PC-9 (cell line): ENCODE measurements around the gene PANK2. TPM values are rescaled to one million over a fixed set of nuclear protein-coding genes. Genes with fewer than 3 reads are reported as not detected.
"Not testable (repeated sequence)": the region's sequence is repeated elsewhere in the genome, so short reads cannot be mapped to it uniquely, and the experiment has no call there.

Experiments
- Bru-seq: library from RNA; stranded (reverse); fragments of 400-500 nt; gene quantifications from one replicate; lab custom pipeline; 2021; lab: Mats Ljungman, UMichigan
- BruChase-seq, 2 experiments: library from RNA; stranded (reverse); fragments of 400-500 nt; gene quantifications; one replicate each; lab custom pipeline; 2021; lab: Mats Ljungman, UMichigan
- BruUV-seq: library from RNA; stranded (reverse); fragments of 400-500 nt; replicated peaks from 2 replicates; lab custom pipeline; 2021; lab: Mats Ljungman, UMichigan
- CTCF ChIA-PET: fragments of 300-600 bp; sonication (Branson Sonifier 250); formaldehyde crosslinking; loops from one replicate; lab custom pipeline; 2022; ENCODE audit warnings: antibody characterized with exemption; lab: Charles Lee
- POLR2A ChIA-PET: fragments of 300-600 bp; sonication (Branson Sonifier 250); formaldehyde crosslinking; loops from one replicate; lab custom pipeline; 2022; ENCODE audit warnings: antibody characterized with exemption; ENCODE audit not compliant: unreplicated experiment; lab: Charles Lee
- DNase-seq, 2 experiments: peaks; one replicate each; pipeline versions ENCODE4 v3.0.0 to v3.0.0-alpha.2; 2015 to 2022; ENCODE audit warnings: mixed read lengths in 1 of 2
- H2AFZ ChIP-seq: fragments of 200-600 bp; sonication (generic); 2 replicates; pipeline ENCODE4 v1.8.1; 2017; ENCODE audit warnings: antibody characterized with exemption
- H3F3A ChIP-seq: fragments of 200-600 bp; sonication (generic); 2 replicates; pipeline ENCODE4 v1.8.1; 2017; ENCODE audit warnings: antibody characterized with exemption, mild to moderate bottlenecking, low read depth; ENCODE audit not compliant: insufficient read depth
- H3K27ac ChIP-seq: fragments of 200-600 bp; sonication (generic); 2 replicates; pipeline ENCODE4 v1.6.1; 2016; ENCODE audit warnings: mixed run types
- H3K27me3 ChIP-seq: fragments of 200-600 bp; sonication (generic); 2 replicates; pipeline ENCODE4 v1.6.1; 2016; ENCODE audit warnings: low read depth, mixed run types; ENCODE audit not compliant: insufficient read depth
- H3K36me3 ChIP-seq: fragments of 200-600 bp; sonication (generic); 2 replicates; pipeline ENCODE4 v1.6.1; 2016; ENCODE audit warnings: low read depth, mixed run types
- H3K4me1 ChIP-seq: fragments of 200-600 bp; sonication (generic); replicated peaks from 2 replicates; pipeline ENCODE4 v1.6.1; 2016; ENCODE audit warnings: mixed run types; ENCODE audit not compliant: insufficient read depth
- H3K4me2 ChIP-seq: fragments of 200-600 bp; sonication (generic); 2 replicates; pipeline ENCODE4 v1.6.1; 2017; ENCODE audit warnings: mixed run types
- H3K4me3 ChIP-seq: fragments of 200-600 bp; sonication (generic); 2 replicates; pipeline ENCODE4 v1.6.1; 2016; ENCODE audit warnings: mixed run types
- H3K79me2 ChIP-seq: fragments of 200-600 bp; sonication (generic); 2 replicates; pipeline ENCODE4 v1.6.1; 2017; ENCODE audit warnings: low read depth, mixed run types
- H3K9me2 ChIP-seq: fragments of 200-600 bp; sonication (generic); 2 replicates; pipeline ENCODE4 v1.8.1; 2017; ENCODE audit warnings: mild to moderate bottlenecking; ENCODE audit not compliant: insufficient read depth
- H3K9me3 ChIP-seq: fragments of 200-600 bp; sonication (generic); 2 replicates; pipeline ENCODE4 v1.8.1; 2016; ENCODE audit warnings: low read depth; ENCODE audit not compliant: insufficient read depth
- H4K20me1 ChIP-seq: fragments of 200-600 bp; sonication (generic); 2 replicates; pipeline ENCODE4 v1.8.1; 2017; ENCODE audit not compliant: insufficient read depth
- EZH2 ChIP-seq: fragments of 200-600 bp; sonication (generic); IDR thresholded peaks from 2 replicates; pipeline ENCODE4 v1.8.0; 2017; ENCODE audit warnings: antibody characterized with exemption, low read depth
- intact Hi-C: fragments of 100-400 bp; cut with micrococcal nuclease; formaldehyde crosslinking; loops from one replicate; pipeline ENCODE4 v1.10.0; 2022; ENCODE audit not compliant: unreplicated experiment
- long read RNA-seq: library from polyadenylated mRNA; stranded (forward); transcript quantifications from one replicate; pipeline ENCODE4 v2.0.0, GENCODE V29; 2022
- total RNA-seq: library from RNA; stranded (reverse); gene quantifications from 2 replicates; pipeline ENCODE4 v1.2.3, GENCODE V29; 2021
- TF ChIP-seq, protein P1 (sequence below): fragments of 200-600 bp; sonication (generic); conservative IDR thresholded peaks from 2 replicates; pipeline ENCODE4 v1.6.1; 2017; ENCODE audit warnings: mixed run types, antibody characterized with exemption, mild to moderate bottlenecking, moderate library complexity

The PANK2 gene
- 51.6 and 54.5 TPM in 2 replicates for total RNA-seq
- Bru-seq, nascent RNA: percentile 97 among the genes with signal in this experiment
- percentile 93 among the genes with signal in this experiment for BruChase-seq, experiment 1, labeled RNA remaining after a 2-hour chase
- BruChase-seq, experiment 2, labeled RNA remaining after a 6-hour chase: percentile 85 among the genes with signal in this experiment
- long read RNA-seq, transcript PANK2-201 (7 exons, 2,280 nt): major isoform, 36 of 83 reads
- long read RNA-seq, transcript PANK2-202 (7 exons, 1,843 nt): minor isoform, 12 of 83 reads
- long read RNA-seq, partial matches to known transcripts: 10 of 83 reads
- long read RNA-seq, other reads (novel, unspliced or antisense): 21 of 83 reads

DNA sequence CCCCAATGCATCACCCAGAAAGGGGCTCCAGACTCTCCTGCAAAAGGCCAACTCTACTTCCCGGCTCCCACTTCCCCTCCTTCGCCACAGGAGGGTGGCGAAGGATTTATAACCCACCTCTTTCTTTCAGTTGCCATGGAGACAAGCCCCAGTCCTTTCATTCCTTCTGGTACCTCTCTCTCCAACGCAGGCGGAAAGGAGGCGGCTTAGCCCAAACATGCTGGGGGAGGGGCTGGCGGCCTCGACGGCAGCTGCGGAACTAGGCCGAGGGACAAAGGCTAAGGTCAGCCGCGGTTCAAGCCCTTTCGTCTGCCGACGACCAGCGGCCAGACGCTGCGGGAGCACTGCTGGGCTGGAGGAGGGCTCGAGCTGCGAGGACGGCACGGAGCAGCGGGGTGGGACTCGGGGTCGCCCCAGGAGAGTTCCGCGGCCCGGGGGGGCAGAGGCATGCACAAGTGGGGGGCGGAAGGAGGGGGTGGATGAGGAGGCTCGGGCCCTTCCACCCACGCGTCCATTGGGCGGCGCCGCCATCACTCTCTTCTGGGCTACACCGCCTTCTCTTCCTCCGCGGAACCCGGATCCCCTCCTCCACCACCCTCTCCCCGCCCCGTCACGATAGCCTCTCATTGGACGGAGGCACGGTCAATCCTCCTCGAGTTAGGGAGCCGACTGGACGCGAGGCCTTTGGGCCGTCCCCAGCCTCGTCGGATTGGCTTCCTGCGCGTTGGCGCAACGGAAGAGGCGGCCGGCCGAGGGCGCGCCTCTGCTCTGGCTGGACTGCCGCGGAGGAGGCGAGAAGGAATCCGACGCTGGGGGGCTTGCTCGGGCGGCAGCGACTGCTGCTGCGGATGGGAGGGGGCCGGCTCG lies at the start of gene PANK2:
TSS of gene PANK2 (plus strand) at position 766 of the 867 bp plus-strand sequence.
- Histone ChIP-seq H3K36me3 (peaks cover 14% of the 10 kb centered on the region), H3K4me2 (peak within 1 kb of the TSS; percentile 91), H3K9me3 (no peaks in the 10 kb centered on the region), H2AFZ (peak within 1 kb of the TSS; percentile 91), H3K4me3 (peak within 1 kb of the TSS; percentile 71), H3K79me2 (peaks cover 69% of the 10 kb centered on the region), H4K20me1 (peaks cover 38% of the 10 kb centered on the region), H3K9me2 (no peaks in the 10 kb centered on the region), H3K27me3 (no peaks in the 10 kb centered on the region), H3F3A (no peaks in the 10 kb centered on the region; the same call in 1 of the 2 replicates), H3K4me1 (peaks cover 41% of the 10 kb centered on the region), H3K27ac (peak within 1 kb of the TSS; percentile 38)
- ChIA-PET POLR2A (no interaction called here), CTCF (no interaction called here)
- intact Hi-C loops: no loop called here
- TF ChIP-seq, protein P1, sequence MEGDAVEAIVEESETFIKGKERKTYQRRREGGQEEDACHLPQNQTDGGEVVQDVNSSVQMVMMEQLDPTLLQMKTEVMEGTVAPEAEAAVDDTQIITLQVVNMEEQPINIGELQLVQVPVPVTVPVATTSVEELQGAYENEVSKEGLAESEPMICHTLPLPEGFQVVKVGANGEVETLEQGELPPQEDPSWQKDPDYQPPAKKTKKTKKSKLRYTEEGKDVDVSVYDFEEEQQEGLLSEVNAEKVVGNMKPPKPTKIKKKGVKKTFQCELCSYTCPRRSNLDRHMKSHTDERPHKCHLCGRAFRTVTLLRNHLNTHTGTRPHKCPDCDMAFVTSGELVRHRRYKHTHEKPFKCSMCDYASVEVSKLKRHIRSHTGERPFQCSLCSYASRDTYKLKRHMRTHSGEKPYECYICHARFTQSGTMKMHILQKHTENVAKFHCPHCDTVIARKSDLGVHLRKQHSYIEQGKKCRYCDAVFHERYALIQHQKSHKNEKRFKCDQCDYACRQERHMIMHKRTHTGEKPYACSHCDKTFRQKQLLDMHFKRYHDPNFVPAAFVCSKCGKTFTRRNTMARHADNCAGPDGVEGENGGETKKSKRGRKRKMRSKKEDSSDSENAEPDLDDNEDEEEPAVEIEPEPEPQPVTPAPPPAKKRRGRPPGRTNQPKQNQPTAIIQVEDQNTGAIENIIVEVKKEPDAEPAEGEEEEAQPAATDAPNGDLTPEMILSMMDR: no peak; the same call in 1 of the 2 replicates
- TF ChIP-seq EZH2: no peak
- peak; percentile 95 to 99 for DNase-seq
- TSS peak; percentile 68 for BruUV-seq

DNA sequence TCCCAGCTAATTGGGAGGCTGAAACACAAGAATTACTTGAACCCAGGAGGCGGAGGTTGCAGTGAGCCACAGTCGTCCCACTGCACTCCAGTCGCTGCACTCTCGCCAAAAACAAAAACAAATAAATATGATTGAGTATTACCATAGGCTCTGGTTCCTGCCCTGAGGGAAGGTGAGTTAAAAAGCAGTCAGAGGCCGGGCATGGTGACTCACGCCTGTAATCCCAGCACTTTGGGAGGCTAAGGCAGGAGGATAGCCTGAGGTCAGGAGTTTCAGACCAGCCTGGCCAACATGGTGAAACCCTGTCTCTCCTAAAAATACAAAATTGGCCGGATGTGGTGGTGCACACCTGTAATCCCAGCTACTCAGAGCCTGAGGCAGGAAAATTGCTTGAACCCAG lies 49.0 kb upstream of the PANK2 start:
- H3K9me3 ChIP-seq, POLR2A ChIA-PET, H3K4me3 ChIP-seq, H3K9me2 ChIP-seq, BruUV-seq, H3K36me3 ChIP-seq, H4K20me1 ChIP-seq, H3K4me2 ChIP-seq, H3K79me2 ChIP-seq, H2AFZ ChIP-seq, CTCF ChIA-PET, H3K27me3 ChIP-seq: not testable (repeated sequence)
- DNase-seq: peak in 1 of 2 experiments; percentile 81
- peak overlapping the region; percentile 60 for H3K27ac ChIP-seq
- H3F3A ChIP-seq: peaks cover 43% of the 10 kb centered on the region; the same call in 1 of the 2 replicates
- intact Hi-C loops: loop anchor here (10.0 kb wide), 1 partner anchor 125 kb away; the partner anchor contains the start of gene SIGLEC1
- peaks cover 44% of the 10 kb centered on the region for H3K4me1 ChIP-seq

DNA sequence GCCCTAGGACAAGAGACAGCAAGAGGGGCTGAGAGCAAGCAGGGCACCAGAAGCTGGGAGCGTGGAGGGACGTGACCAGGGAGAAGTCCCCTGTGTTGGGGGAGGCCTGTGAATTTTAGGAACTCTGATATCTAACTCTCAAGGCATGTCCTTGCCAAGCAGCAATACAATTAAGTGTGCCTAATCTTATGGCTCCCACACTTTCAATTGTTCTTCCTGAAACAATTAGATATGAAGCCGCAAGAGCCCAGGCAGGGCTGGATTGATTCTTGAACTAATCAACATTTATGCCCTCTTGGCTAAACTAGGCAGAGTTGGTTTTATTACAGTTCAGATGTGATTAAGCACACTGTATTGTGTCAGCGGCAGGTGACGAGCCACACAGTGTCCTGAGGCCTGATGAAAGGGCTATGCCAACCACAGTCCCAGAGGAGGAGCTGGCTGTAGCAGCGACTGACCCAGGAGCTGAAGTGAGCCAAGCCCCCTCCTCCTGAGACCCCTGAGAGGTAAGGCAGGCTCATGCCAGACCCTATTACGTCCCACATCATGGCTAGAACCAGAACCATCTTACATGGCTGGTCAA lies 46.7 kb upstream of the PANK2 start:
- TF ChIP-seq, protein P1: no peak
- TF ChIP-seq EZH2: no peak
- POLR2A ChIA-PET: interaction anchor here (0.7 kb wide), 1 partner anchor 30 kb away, joined by 3 read pairs; no protein-coding TSS in a partner anchor
- intact Hi-C loops: loop anchor here (10.0 kb wide), 1 partner anchor 128 kb away; the partner anchor contains the start of gene SIGLEC1
- H3F3A ChIP-seq: peaks cover 59% of the 10 kb centered on the region; the same call in 1 of the 2 replicates
- H3K79me2 ChIP-seq: peaks cover 16% of the 10 kb centered on the region
- peak overlapping the region; percentile 88 for H3K27ac ChIP-seq
- H3K9me2 ChIP-seq: no peaks in the 10 kb centered on the region
- 0 out of 2 replicates have a peak, but pooled peaks cover under 1% of the 10 kb centered on the region for H4K20me1 ChIP-seq
- H3K9me3 ChIP-seq: peaks cover 6% of the 10 kb centered on the region; the same call in 1 of the 2 replicates
- no peak overlapping the region for H2AFZ ChIP-seq
- H3K4me1 ChIP-seq: peaks cover 52% of the 10 kb centered on the region
- CTCF ChIA-PET: interaction anchor here (1.1 kb wide), 1 partner anchor 90 kb away, joined by 4 read pairs; no protein-coding TSS in a partner anchor
- H3K36me3 ChIP-seq: no peaks in the 10 kb centered on the region
- H3K4me2 ChIP-seq: peak overlapping the region; percentile 47; the same call in 1 of the 2 replicates
- no TSS peak for BruUV-seq
- no peak overlapping the region for H3K4me3 ChIP-seq
- H3K27me3 ChIP-seq: no peaks in the 10 kb centered on the region
- DNase-seq: no peak
